ENCODE measurements around the gene WHRN.

WHRN gene

DNA sequence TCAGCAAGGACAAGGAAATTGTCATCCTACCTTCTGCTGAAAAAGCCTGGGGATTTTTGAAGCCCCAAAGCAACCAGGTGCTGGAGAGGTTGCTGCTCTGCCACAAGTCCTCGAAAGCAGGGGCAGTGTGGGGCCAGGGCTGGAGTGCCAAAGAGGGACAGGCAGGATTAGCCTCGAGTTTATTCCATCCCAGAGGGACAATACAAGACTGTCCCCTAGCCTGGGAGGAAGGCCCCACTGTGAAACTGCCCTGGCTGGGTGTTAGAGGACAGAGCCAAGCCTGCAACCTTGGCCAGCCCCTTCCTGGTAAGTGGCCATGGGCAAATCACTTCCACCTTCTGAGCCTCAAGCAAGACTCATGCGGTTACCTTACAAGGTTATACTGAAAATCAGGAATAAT is 55.1 kb downstream of the WHRN start:
- no peak for DNase-seq (ENCODE audit: low read depth, low spot score)

DNA sequence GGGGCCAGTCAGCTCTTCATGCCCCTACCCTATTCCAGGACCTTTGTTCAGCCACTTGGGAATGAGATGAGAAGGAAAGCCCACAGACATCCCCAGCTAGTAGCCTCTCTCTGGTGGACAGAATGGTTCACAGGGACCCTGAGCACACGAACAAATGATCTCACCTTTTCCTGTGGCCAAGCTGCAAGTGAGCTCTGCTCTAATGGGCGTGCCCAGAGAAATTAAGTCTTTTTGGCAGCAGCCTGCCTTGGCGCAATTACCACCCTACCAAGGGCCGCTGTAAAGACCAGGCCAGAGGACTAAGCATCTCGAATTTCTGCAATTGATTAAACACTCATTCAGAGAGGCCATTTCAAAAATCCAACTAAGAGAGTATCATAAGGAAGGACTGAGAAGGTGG is 56.0 kb downstream of the WHRN start:
- DNase-seq (ENCODE audit: low read depth, low spot score), result no peak

DNA sequence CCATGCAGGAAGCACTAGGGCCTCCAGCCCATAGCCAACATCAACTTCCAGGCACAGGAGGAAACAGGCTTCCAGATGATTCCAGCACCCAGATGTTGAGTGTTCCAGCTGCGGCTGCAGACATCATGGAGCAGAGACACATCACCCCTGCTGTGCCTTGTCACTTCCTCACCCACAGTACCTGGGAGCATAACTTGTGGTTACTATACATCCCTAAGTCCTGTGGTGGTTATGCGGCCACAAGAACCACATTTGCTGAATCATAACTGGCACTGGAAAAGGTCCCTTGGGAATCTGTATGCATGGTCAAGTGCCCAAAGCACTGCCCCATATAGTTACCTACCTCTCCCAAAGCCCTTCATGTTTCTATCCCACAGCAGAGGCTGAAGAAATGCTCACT is 56.6 kb downstream of the WHRN start:
- peak; percentile 56 for DNase-seq (ENCODE audit: low read depth, low spot score)

DNA sequence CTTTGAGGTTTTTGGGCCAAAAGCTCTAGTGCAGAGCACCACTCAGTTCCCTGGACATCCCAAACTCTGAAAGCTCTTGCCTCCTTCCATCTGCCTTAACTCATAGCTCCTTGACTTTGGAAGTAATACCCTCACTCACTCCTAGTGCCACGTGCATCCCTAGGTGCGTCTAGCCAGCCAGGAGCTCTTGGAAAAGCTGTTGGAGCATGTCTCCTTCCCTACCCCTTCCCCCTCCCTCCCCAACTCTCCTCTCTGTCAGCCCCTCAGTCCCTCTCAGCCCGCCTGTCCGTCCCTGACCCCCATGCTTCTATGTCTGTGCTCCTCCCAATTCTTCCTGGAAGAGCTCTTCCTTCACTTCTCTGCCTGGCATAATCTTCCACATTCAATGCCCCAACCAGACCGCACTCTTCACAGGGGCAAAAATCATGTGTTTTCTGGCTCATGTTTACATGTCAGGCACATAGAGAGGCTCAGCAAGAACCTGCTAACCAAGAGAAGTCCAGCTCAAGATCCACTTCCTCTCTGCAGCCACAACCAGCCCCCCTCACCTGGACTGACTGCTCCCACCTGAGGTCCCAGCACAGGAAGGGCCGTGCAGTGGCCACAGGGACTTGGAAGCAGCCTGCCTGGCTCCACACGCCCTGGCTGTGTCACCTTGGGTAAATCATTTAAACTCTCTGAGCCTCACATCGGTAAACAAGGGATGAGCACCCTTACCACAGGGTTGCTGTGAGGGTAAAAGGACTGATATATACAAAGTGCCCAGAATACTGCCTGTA is 58.4 kb downstream of the WHRN start:
- DNase-seq (ENCODE audit: low read depth, low spot score), result no peak

DNA sequence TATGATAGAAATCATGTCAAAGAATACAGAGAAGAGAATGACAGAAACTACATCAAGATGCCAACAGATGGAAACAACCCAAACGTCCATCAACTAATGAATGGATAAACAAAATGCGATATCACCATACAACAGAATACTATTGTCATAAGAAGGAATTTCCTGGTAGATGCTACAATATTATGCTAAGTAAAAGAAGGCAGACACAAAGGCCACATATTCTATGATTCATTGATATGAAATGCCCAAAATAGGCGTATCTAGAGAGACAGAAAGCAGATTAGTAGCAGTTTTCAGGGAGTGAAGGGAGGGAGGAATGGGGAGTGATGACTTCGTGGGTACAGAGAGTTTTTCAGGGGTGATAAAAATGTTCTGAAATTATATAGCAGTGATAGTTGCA is 59.2 kb downstream of the WHRN start:
- DNase-seq (ENCODE audit: low read depth, low spot score), result peak; percentile 24

DNA sequence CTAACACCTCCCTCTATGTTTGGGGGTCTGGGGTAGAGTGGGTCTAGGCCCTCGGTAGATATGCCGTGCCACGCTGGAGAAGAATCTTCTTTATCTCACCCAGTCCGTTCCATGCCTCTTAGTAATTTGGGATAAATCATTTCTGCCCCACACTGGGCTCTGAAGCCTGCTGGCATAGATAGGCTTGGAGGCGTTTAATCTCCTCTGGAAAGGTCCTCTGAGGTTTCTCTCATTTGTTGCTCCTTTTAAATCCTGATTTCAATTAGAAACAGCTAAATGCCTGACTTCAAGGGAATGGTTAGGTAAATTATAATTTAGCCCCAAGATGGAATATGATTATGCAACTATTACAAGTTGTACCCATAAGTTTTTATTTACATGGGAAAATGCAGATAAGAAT is 59.7 kb downstream of the WHRN start:
- no peak for DNase-seq (ENCODE audit: low read depth, low spot score)

DNA sequence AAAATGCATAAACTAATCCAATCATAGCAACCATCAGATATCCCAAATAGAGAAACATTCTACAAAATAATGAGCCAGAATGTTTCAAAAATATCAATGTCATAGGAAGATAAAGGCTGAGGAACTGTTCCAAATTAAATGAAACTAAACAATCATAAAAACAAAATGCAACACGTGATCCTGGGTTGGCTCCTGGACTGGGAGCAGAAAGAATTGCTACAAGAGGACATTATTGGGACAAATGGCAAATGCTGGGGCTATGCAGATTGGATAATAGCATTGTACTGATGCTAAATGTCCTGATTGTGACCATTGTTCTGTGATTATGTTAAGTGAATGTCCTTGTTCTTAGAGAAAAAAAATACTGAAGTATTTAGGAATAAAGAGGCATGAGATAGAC is 63.3 kb downstream of the WHRN start:
- DNase-seq (ENCODE audit: low read depth, low spot score), result no peak

DNA sequence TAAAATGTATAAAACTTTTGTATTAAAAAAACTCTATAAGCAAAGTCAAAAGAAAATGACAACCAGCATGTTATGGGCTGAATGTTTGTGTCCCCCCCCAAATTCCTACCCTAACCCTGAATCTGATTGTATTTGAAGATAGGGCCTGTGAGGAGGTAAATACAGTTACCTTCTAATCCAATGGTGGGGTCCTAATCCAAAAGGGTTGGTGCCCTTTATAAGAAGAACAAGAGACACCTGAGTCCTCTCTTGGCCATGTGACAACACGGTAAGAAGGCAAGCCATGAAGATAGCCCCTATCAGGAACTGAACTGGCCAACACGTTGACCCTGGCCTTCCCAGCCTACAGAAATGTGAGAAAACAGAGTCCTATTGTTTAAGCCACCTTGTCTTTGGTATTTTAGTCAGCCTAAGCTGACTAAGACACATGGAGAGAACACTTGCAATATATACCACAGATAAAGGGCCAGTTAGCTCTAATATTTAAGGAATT is 67.8 kb downstream of the WHRN start:
- no peak for DNase-seq (ENCODE audit: low read depth, low spot score)

DNA sequence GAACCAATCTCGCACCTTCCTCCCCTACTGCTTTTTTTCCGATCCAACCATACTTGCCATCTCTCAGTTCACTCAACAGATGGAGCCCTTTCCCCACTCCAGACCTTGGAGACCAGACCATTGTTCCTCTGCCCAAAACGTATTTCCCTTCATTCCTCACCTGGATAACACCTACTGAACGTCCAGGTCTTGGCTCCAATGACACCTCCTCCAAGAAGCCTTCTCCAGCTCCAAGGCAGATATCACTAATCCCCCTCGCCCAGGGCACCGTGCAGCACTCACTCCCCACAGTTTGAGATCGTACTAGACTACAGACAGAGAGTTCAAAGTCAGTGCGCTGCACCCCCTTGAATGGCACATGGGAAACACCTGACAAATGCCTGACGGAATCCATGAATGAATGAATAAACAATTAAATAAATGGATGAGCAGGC is 70.4 kb downstream of the WHRN start:
- DNase-seq (ENCODE audit: low read depth, low spot score), result peak; percentile 66

DNA sequence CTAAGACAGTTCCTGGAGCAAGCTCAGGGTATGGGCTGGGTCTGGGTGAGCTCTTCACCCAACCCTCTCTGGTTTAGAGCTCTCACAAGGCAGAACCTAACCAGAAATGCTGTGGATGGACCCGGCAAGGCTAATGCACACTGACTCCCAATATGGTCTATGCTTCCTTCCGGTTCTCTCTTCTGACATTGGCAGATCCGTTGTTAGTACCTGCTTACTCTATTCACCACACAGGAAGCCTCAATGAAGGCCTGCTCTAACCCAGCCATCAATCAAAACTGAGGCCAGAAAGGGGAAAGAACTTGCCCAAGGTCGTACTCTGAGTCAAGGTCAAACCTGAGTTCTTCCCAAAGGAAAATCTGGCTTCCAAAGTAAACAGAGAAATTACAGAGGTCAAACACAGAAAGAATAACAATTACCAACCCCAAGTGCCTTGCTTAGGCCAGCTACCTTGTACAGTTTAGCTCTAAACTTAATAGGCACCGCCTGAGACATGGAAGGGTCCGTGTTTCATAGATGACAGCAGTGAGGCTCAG is 71.5 kb downstream of the WHRN start:
- DNase-seq (ENCODE audit: low read depth, low spot score), result no peak

DNA sequence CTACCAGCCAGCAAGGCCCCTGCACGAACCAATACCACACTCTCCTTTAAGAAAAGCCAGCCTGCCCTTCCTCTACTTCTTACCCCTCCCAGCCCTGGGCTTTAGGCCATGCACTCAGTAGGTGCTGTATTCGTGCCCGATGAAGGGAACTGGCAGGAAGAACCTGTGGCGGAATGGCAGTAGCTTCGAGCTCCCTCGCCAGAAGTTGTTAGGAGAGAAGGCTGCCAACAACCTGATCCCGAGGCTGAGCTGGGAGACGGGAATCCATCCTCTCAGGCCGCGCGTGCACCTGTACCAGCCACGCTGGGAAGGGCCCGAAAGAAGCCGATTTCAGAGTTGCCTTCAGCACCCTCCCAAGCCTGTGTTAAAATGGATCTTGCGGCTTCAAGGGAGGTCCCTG is 72.2 kb downstream of the WHRN start:
- DNase-seq (ENCODE audit: low read depth, low spot score), result no peak

DNA sequence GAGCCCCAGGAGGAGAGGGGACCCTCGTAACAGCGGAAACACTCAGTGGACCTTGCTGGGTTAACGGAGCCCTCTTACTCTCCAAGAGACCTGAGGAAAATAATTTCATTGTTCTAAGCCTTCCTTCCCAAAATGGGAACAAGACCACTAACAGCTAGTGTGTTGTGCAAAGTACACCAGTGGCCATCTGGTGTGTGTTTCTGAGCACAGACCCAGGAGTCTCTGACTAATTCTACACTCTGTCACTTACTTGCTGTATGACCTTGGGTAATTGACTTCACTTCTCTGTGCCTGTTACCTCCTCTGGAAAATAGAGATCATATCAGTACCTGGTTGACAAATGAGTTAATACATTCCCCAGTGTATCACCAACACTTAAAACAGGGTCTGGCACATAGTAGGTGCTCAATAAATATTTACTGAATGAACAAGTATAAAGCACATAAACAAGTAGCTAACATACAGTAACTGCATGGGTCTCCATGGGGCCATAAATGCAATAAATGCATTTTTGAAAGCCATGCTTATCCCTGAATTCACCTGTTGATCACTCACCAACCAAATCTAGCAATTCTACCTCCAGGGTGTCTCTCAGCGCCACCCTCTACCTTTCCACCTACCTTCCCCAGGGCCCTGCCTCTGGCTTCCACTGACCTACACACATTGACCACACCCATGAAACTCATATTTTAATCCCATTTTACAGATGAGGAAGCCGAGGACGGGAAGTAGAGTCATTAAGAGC is 72.8 kb downstream of the WHRN start:
- DNase-seq (ENCODE audit: low read depth, low spot score), result no peak

DNA sequence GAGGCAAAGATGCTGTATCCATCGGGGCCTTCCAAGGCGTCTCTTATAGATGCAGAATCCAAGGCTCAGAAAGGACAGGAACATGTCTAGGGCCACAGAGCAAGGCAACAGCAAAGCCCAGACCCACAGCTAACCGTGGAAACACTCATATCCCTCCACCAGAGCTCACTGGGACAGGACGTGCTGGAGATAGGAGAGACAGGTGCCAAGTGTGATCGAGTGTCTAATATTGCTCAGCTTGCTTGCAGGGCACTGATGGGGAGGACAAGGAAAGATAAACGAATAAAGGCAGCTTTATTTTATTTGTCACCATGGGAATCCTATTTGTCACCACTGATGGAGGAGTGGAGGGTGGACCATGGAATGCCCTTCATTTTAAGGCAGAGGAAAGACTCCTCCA is 73.5 kb downstream of the WHRN start:
- no peak for DNase-seq (ENCODE audit: low read depth, low spot score)

DNA sequence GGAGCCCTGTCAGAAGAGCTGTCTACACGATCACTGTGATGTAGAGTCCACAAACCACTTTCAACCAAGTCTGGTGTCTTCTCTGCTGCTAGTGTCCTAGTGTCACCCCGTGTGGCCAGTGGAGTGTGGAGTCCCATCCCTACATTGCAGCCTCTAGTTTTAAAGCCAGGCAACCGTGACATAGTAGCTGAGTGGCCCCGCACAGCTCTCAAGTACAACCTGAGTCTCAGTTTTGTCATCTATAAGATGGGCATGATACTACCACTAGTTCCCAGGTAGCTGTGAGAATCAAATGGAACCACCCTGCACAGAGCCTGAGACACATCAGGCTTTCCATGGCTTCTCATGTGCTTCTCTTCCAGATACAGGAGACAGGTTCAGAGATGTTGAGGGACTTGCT is 74.3 kb downstream of the WHRN start:
- DNase-seq (ENCODE audit: low read depth, low spot score), result no peak

DNA sequence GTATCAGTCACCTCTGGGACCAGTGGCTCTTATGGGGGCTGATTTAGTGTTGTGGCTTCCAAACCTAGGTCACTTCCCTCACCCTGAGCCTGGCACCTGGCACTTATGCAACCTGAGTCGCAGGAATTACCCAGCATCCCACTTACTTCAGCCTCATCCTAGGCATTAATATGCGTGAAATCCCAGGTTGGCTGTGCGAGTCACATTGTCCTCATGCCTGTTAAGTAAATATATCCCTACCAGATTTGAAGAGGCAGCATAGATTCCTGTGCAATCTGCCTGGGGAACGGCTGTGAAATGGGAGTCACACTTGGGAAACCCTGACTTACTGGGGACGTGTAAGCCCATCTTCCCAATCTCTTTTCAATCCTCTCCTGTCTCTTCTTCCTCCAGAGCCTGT is 74.8 kb downstream of the WHRN start:
- no peak for DNase-seq (ENCODE audit: low read depth, low spot score)

DNA sequence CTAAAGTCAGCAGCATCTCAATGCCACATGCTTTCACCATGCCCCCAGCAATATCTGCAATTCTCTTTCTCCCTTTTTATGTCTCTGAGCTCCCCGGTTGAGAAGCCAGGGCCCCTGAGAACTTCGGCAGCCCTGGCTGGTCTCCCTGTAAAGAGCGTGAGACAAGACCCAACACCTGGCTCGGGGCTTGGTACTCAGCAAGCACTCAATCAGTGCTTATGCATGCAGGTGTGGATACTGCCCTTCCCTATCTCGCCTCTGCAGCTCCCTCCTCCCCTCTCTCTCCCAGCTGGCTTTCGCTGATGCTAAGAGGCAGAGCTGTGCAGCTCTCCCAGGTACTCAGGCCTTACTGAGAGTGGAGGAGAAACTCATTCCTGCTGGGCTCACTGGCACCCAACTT is 75.8 kb downstream of the WHRN start:
- no peak for DNase-seq (ENCODE audit: low read depth, low spot score)

DNA sequence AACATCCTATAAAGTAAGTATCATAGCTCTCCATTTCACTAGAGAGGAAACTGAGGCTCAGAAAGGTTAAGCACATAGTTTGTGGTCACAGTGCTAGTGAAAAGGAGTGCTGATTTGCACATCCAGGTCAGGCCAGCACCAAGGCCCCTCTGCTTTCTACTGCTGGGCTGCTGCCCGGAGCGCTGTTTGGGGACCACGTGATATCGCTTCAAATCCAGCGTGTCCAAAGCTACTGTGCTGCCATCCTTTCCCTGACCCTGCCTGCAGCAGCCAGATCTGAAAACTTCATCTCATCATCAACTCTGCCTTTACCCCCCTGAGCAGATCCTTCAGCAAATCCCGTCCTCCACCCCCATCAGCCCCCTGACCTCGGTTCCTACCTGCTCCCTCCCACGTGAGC is 76.8 kb downstream of the WHRN start:
- no peak for DNase-seq (ENCODE audit: low read depth, low spot score)

DNA sequence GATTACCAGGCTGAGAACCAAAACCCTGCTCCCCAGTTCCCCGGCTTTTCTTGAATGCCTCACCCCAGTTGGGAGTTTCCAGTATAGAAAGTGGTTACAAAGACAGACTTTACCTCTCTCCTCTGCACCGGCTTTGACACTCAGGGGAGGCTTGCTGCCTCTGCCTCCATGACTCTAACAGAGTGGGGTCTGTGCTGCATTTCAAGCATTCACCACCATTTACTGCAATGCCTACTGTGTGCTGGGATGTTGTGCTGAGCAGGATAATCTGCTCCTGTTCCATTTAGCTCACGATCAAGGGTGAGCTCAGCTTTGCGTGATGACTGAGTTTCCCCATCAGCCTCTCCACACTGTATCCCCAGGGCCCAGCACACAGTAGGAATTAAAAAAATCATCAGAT is 77.6 kb downstream of the WHRN start:
- no peak for DNase-seq (ENCODE audit: low read depth, low spot score)

DNA sequence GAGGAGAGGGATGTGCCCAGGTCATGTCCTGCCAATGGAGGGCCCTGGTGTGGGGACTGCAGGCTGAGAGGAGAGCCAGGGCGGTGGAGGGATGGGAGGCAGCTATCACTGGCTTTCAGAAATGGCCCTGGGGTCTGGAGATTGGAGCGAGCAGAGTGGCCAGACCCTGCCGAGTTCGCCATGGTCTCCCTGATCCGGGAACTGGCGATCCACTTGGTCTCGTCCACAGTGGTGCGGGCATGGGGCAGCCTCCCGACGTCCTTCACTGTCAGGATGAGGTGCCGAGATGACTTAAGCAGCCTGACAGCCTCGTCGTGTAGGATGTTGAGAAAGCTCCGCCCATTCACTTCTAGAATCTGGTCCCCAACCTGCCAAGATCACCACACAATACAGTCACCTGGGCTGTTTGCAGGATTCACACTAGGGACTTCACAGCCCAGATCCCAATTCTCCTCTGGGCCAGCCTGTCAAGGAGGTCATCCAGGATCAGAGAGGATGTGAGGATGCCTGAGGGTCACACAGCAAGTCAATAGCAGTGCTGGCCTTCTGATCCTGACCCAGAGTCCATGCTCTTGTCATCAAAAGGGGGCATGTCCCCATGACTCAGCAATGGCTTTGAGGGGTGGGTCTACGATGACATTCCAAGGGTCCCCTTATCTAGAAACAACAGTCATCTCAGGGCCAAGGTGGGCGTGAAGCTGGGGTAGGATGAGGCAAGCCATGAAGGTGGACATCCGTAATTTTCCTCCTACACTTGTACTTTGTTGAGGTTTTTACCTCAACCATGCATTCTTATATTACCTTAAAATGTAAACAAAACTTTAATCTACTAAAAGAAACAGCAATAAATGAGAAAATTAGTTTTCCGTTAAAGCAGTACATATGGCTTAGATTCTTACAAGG is 79.0 kb downstream of the WHRN start:
- DNase-seq (ENCODE audit: low read depth, low spot score), result no peak

DNA sequence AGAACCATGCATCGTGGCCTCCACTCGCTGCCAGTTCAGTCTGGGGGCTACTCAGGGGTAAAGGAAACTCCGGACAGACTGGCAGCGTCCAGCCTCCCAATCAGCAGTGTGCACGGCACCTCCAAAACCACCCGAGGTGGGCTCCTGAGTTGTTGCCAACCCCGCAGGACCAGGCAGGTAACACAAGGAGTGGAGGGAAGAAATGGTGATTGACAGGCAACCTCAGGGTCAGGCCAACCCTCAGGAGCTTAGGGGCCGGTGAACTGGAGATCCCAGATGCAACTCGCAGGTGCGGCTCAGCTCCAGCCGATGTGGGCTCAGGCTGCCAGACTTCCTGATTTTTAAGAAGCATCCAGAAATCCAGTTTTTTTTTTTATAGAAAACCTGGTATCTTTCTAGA is 80.1 kb downstream of the WHRN start:
- no peak for DNase-seq (ENCODE audit: low read depth, low spot score)

DNA sequence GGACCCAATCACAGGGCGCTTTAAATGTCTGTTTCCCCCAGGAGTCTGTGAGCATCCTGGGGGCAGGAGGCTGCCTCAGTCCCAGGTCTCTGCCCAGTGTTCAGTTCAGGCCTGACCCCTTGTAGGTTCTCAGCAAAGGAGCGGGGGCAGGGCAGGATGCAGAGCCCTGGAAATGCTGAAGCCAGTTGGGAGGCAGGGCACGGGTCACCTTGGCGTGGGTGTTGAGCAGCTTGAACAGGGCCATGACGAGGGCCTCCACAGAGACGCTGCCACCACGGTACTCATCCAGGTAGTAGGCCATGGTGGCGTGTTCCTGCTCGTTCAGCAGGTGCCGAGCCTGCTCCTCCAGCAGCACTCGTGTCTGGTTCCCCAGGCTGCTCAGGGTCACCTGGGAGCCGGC is 81.1 kb downstream of the WHRN start:
- DNase-seq (ENCODE audit: low read depth, low spot score), result no peak

DNA sequence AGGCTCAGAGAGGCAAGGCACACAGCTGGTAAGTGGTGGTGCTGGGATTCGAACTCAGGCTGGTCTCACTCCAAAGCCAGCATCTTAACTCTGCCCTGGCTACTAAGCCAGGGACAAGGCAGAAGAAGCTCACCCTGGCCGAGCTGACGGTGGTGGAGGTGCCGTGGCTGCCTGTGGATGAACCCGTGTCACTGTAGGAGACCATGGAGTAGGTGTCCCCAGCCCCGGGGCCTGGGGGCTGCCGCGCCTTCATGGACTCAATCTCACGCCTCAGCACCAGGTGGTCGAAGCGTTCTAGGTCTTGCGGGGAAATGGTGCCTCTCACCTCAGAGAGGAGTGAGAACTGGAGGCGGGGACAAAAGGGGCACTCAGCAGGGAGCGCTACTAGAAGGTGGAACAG is 82.1 kb downstream of the WHRN start:
- no peak for DNase-seq (ENCODE audit: low read depth, low spot score)
